ENCODE data around the gene SCYL1. TPM values are rescaled to one million over a fixed set of nuclear protein-coding genes. Genes with fewer than 3 reads are reported as not detected.

The SCYL1 gene
- total and polyA plus RNA-seq, 2 experiments from 2014 or later = 52.7 to 66.1 TPM

DNA sequence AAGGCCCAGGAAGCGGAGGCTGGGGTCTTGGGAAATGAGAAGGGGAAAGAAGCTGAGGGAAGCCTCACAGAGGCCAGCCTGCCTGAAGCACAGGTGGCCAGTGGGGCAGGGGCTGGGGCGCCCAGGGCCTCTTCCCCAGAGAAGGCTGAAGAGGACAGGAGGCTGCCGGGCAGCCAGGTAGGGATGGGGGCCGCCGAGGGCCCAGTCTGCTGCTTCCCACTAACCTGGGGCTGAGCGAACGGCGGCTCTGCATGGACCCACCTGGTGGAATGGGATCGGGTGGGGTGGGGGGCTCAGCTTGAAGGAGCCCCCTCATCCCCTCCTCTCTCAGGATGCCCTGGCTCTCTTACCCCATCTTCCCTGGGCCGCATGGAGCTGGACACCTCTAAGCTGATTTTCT lies 58.7 kb downstream of the SCYL1 start:
- Histone ChIP-seq H3F3A (replicated peaks; ENCODE audit: low read depth) (peaks cover 10% of the 10 kb centered on the region), H4K20me1 (replicated peaks; ENCODE audit: insufficient read depth) (no peaks in the 10 kb centered on the region), H2AFZ (no peak overlapping the region), H3K79me2 (replicated peaks; ENCODE audit: insufficient read depth) (no peaks in the 10 kb centered on the region), H3K36me3 (ENCODE audit: insufficient read depth) (no peaks in the 10 kb centered on the region), H3K27me3 (ENCODE audit: insufficient read depth) (peaks cover 58% of the 10 kb centered on the region), H3K9me2 (ENCODE audit: insufficient read depth) (no peaks in the 10 kb centered on the region), H3K4me3 (no peak overlapping the region), H3K4me1 (ENCODE audit: insufficient read depth) (no peaks in the 10 kb centered on the region), H3K27ac (ENCODE audit: low read depth) (no peak overlapping the region), H3K4me2 (no peak overlapping the region)
- Mint-ChIP-seq H3K36me3 (ENCODE audit: low read depth) (no peaks in the 10 kb centered on the region), H3K4me3 (no peak overlapping the region; the same call in 2 of the 3 replicates), H3K4me1 (peaks cover 13% of the 10 kb centered on the region), H3K9me3 (no peaks in the 10 kb centered on the region), H3K27ac (no peak overlapping the region), H3K27me3 (ENCODE audit: insufficient read depth, low read depth, poor library complexity) (peaks cover 56% of the 10 kb centered on the region)
- ATAC-seq (no peak), DNase-seq (ENCODE audit: low spot score) (no peak)
- TF ChIP-seq NANOG (IDR thresholded peaks at IDR 0.05; ENCODE audit: borderline replicate concordance) = no peak
- TF ChIP-seq STAT1 (IDR thresholded peaks at IDR 0.05; ENCODE audit: unreplicated experiment) = no peak
- no peak for TF ChIP-seq JUNB (IDR thresholded peaks at IDR 0.05; ENCODE audit: unreplicated experiment)
- no peak for TF ChIP-seq ZNF331 (CRISPR knock-in tag; IDR thresholded peaks at IDR 0.05; ENCODE audit: low read depth)
- TF ChIP-seq EZH2 (IDR thresholded peaks at IDR 0.05; ENCODE audit: low read depth, unreplicated experiment) = no peak
- TF ChIP-seq EZH2phosphoT487 (IDR thresholded peaks at IDR 0.05; ENCODE audit: unreplicated experiment) = no peak
- TF ChIP-seq, protein P1, sequence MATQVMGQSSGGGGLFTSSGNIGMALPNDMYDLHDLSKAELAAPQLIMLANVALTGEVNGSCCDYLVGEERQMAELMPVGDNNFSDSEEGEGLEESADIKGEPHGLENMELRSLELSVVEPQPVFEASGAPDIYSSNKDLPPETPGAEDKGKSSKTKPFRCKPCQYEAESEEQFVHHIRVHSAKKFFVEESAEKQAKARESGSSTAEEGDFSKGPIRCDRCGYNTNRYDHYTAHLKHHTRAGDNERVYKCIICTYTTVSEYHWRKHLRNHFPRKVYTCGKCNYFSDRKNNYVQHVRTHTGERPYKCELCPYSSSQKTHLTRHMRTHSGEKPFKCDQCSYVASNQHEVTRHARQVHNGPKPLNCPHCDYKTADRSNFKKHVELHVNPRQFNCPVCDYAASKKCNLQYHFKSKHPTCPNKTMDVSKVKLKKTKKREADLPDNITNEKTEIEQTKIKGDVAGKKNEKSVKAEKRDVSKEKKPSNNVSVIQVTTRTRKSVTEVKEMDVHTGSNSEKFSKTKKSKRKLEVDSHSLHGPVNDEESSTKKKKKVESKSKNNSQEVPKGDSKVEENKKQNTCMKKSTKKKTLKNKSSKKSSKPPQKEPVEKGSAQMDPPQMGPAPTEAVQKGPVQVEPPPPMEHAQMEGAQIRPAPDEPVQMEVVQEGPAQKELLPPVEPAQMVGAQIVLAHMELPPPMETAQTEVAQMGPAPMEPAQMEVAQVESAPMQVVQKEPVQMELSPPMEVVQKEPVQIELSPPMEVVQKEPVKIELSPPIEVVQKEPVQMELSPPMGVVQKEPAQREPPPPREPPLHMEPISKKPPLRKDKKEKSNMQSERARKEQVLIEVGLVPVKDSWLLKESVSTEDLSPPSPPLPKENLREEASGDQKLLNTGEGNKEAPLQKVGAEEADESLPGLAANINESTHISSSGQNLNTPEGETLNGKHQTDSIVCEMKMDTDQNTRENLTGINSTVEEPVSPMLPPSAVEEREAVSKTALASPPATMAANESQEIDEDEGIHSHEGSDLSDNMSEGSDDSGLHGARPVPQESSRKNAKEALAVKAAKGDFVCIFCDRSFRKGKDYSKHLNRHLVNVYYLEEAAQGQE (IDR thresholded peaks at IDR 0.05; ENCODE audit: unreplicated experiment) = no peak
- TF ChIP-seq POLR2AphosphoS5 (IDR thresholded peaks at IDR 0.05; ENCODE audit: low read depth) = no peak
- TF ChIP-seq, protein P2, sequence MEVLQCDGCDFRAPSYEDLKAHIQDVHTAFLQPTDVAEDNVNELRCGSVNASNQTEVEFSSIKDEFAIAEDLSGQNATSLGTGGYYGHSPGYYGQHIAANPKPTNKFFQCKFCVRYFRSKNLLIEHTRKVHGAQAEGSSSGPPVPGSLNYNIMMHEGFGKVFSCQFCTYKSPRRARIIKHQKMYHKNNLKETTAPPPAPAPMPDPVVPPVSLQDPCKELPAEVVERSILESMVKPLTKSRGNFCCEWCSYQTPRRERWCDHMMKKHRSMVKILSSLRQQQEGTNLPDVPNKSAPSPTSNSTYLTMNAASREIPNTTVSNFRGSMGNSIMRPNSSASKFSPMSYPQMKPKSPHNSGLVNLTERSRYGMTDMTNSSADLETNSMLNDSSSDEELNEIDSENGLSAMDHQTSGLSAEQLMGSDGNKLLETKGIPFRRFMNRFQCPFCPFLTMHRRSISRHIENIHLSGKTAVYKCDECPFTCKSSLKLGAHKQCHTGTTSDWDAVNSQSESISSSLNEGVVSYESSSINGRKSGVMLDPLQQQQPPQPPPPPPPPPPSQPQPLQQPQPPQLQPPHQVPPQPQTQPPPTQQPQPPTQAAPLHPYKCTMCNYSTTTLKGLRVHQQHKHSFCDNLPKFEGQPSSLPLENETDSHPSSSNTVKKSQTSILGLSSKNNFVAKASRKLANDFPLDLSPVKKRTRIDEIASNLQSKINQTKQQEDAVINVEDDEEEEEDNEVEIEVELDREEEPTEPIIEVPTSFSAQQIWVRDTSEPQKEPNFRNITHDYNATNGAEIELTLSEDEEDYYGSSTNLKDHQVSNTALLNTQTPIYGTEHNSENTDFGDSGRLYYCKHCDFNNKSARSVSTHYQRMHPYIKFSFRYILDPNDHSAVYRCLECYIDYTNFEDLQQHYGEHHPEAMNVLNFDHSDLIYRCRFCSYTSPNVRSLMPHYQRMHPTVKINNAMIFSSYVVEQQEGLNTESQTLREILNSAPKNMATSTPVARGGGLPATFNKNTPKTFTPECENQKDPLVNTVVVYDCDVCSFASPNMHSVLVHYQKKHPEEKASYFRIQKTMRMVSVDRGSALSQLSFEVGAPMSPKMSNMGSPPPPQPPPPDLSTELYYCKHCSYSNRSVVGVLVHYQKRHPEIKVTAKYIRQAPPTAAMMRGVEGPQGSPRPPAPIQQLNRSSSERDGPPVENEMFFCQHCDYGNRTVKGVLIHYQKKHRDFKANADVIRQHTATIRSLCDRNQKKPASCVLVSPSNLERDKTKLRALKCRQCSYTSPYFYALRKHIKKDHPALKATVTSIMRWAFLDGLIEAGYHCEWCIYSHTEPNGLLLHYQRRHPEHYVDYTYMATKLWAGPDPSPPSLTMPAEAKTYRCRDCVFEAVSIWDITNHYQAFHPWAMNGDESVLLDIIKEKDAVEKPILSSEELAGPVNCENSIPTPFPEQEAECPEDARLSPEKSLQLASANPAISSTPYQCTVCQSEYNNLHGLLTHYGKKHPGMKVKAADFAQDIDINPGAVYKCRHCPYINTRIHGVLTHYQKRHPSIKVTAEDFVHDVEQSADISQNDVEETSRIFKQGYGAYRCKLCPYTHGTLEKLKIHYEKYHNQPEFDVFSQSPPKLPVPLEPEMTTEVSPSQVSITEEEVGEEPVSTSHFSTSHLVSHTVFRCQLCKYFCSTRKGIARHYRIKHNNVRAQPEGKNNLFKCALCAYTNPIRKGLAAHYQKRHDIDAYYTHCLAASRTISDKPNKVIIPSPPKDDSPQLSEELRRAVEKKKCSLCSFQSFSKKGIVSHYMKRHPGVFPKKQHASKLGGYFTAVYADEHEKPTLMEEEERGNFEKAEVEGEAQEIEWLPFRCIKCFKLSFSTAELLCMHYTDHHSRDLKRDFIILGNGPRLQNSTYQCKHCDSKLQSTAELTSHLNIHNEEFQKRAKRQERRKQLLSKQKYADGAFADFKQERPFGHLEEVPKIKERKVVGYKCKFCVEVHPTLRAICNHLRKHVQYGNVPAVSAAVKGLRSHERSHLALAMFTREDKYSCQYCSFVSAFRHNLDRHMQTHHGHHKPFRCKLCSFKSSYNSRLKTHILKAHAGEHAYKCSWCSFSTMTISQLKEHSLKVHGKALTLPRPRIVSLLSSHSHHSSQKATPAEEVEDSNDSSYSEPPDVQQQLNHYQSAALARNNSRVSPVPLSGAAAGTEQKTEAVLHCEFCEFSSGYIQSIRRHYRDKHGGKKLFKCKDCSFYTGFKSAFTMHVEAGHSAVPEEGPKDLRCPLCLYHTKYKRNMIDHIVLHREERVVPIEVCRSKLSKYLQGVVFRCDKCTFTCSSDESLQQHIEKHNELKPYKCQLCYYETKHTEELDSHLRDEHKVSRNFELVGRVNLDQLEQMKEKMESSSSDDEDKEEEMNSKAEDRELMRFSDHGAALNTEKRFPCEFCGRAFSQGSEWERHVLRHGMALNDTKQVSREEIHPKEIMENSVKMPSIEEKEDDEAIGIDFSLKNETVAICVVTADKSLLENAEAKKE (CRISPR knock-in tag; IDR thresholded peaks at IDR 0.05) = no peak
- no peak for TF ChIP-seq CREB1 (CRISPR knock-in tag; IDR thresholded peaks at IDR 0.05; ENCODE audit: low read depth)
- TF ChIP-seq, protein P3, sequence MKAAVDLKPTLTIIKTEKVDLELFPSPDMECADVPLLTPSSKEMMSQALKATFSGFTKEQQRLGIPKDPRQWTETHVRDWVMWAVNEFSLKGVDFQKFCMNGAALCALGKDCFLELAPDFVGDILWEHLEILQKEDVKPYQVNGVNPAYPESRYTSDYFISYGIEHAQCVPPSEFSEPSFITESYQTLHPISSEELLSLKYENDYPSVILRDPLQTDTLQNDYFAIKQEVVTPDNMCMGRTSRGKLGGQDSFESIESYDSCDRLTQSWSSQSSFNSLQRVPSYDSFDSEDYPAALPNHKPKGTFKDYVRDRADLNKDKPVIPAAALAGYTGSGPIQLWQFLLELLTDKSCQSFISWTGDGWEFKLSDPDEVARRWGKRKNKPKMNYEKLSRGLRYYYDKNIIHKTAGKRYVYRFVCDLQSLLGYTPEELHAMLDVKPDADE (IDR thresholded peaks at IDR 0.05) = no peak
- no peak for TF ChIP-seq ZNF114 (CRISPR knock-in tag; IDR thresholded peaks at IDR 0.05)
- TF ChIP-seq, protein P4, sequence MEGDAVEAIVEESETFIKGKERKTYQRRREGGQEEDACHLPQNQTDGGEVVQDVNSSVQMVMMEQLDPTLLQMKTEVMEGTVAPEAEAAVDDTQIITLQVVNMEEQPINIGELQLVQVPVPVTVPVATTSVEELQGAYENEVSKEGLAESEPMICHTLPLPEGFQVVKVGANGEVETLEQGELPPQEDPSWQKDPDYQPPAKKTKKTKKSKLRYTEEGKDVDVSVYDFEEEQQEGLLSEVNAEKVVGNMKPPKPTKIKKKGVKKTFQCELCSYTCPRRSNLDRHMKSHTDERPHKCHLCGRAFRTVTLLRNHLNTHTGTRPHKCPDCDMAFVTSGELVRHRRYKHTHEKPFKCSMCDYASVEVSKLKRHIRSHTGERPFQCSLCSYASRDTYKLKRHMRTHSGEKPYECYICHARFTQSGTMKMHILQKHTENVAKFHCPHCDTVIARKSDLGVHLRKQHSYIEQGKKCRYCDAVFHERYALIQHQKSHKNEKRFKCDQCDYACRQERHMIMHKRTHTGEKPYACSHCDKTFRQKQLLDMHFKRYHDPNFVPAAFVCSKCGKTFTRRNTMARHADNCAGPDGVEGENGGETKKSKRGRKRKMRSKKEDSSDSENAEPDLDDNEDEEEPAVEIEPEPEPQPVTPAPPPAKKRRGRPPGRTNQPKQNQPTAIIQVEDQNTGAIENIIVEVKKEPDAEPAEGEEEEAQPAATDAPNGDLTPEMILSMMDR (conservative IDR thresholded peaks at IDR 0.05; ENCODE audit: low read depth in 2 of 2) = no peak
